ENCODE data around the gene PET100. TPM values are rescaled to one million over a fixed set of nuclear protein-coding genes. Genes with fewer than 3 reads are reported as not detected.

PET100 gene
- total RNA-seq, 1 experiment from 2014 or later: 126 TPM

- no peak overlapping the region for H3K27ac ChIP-seq (ENCODE audit: low read depth, low read length)
- H3K9me2 ChIP-seq (ENCODE audit: insufficient read depth): no peaks in the 10 kb centered on the region
- DNase-seq (ENCODE audit: low read depth, low spot score): no peak
- ChIA-PET CTCF (no interaction called here), POLR2A (no interaction called here), RAD21 (ENCODE audit: low non-redundant PET in 1 of 2, low total read pairs in 2 of 2, uncharacterized antibody in 2 of 2, unreplicated experiment in 2 of 2) (no interaction called here)
- H3K4me2 ChIP-seq (ENCODE audit: low read length): no peak overlapping the region
- no peak overlapping the region for H3K9ac ChIP-seq (ENCODE audit: low read length)
- no peak for ATAC-seq
- no peaks in the 10 kb centered on the region for H3K9me3 ChIP-seq (ENCODE audit: control insufficient read depth in 1 of 2, insufficient read depth in 1 of 2, low read depth in 1 of 2, low read length in 2 of 2)
- no peak for TF ChIP-seq POLR2AphosphoS5 (IDR thresholded peaks at IDR 0.05; ENCODE audit: low read depth, low read length)
- no peak for TF ChIP-seq ELF1 (IDR thresholded peaks at IDR 0.05; ENCODE audit: borderline replicate concordance, low read depth)
- no peak for TF ChIP-seq ATF3 (IDR thresholded peaks at IDR 0.05)
- no peak overlapping the region for H2AFZ ChIP-seq (ENCODE audit: low read depth, low read length, poor library complexity, severe bottlenecking)
- H3K4me1 ChIP-seq (ENCODE audit: control insufficient read depth in 1 of 2, insufficient read depth in 2 of 2, low read length in 2 of 2): peaks cover 0 to 13% of the 10 kb centered on the region in 2 experiments; a peak in 2 of 4 replicates
- no TSS peak for BruUV-seq (replicated peaks)
- peaks cover 0 to 11% of the 10 kb centered on the region in 2 experiments; a peak in 1 of 4 replicates for H3K36me3 ChIP-seq (ENCODE audit: control insufficient read depth in 1 of 2, insufficient read depth in 2 of 2, low read length in 2 of 2)
- no peaks in the 10 kb centered on the region for H3K79me2 ChIP-seq (ENCODE audit: insufficient read depth, low read length)
- no peaks in the 10 kb centered on the region for H4K20me1 ChIP-seq (ENCODE audit: insufficient read depth)
- intact Hi-C loops (cut with micrococcal nuclease): no loop called here
- no peaks in the 10 kb centered on the region for H3K27me3 ChIP-seq (ENCODE audit: insufficient read depth, low read length)
- no peak overlapping the region for H3K4me3 ChIP-seq (replicated peaks in 1 of 2; ENCODE audit: low read depth in 1 of 2, low read length in 2 of 2)
Observed at GRCh38 chr19:7645656-7646425, 16.2 kb downstream of the PET100 start.

- H3K27me3 ChIP-seq (ENCODE audit: insufficient read depth, low read length): no peaks in the 10 kb centered on the region
- peaks cover 0 to 13% of the 10 kb centered on the region in 2 experiments; a peak in 2 of 4 replicates for H3K4me1 ChIP-seq (ENCODE audit: control insufficient read depth in 1 of 2, insufficient read depth in 2 of 2, low read length in 2 of 2)
- ChIA-PET POLR2A (no interaction called here), CTCF (no interaction called here), RAD21 (ENCODE audit: low non-redundant PET in 1 of 2, low total read pairs in 2 of 2, uncharacterized antibody in 2 of 2, unreplicated experiment in 2 of 2) (no interaction called here)
- no peak overlapping the region for H3K9ac ChIP-seq (ENCODE audit: low read length)
- intact Hi-C loops (cut with micrococcal nuclease): no loop called here
- H3K4me2 ChIP-seq (ENCODE audit: low read length): no peak overlapping the region
- no peaks in the 10 kb centered on the region for H3K79me2 ChIP-seq (ENCODE audit: insufficient read depth, low read length)
- no peaks in the 10 kb centered on the region for H3K9me2 ChIP-seq (ENCODE audit: insufficient read depth)
- ATAC-seq (no peak), DNase-seq (ENCODE audit: low read depth, low spot score) (no peak)
- BruUV-seq (replicated peaks): no TSS peak
- H4K20me1 ChIP-seq (ENCODE audit: insufficient read depth): no peaks in the 10 kb centered on the region
- no peak overlapping the region for H3K27ac ChIP-seq (ENCODE audit: low read depth, low read length)
- H3K4me3 ChIP-seq (replicated peaks in 1 of 2; ENCODE audit: low read depth in 1 of 2, low read length in 2 of 2): no peak overlapping the region
- H3K36me3 ChIP-seq (ENCODE audit: control insufficient read depth in 1 of 2, insufficient read depth in 2 of 2, low read length in 2 of 2): peaks cover 0 to 11% of the 10 kb centered on the region in 2 experiments; a peak in 1 of 4 replicates
- H3K9me3 ChIP-seq (ENCODE audit: control insufficient read depth in 1 of 2, insufficient read depth in 1 of 2, low read depth in 1 of 2, low read length in 2 of 2): no peaks in the 10 kb centered on the region
- H2AFZ ChIP-seq (ENCODE audit: low read depth, low read length, poor library complexity, severe bottlenecking): no peak overlapping the region
- TF ChIP-seq SP1 (IDR thresholded peaks at IDR 0.05; ENCODE audit: low read depth): no peak
- TF ChIP-seq FOSL1 (IDR thresholded peaks at IDR 0.05; ENCODE audit: low read depth): no peak
- no peak for TF ChIP-seq CBX3 (IDR thresholded peaks at IDR 0.05; ENCODE audit: low read depth)
- no peak for TF ChIP-seq YY1 (IDR thresholded peaks at IDR 0.05; ENCODE audit: extremely low read depth, insufficient replicate concordance, low read depth, low read length)
- TF ChIP-seq JUND (IDR thresholded peaks at IDR 0.05): no peak
- TF ChIP-seq ZNF274 (IDR thresholded peaks at IDR 0.05; ENCODE audit: low read depth, low read length): no peak
- no peak for TF ChIP-seq ELF1 (IDR thresholded peaks at IDR 0.05; ENCODE audit: borderline replicate concordance, low read depth)
- no peak for TF ChIP-seq POLR2A (IDR thresholded peaks at IDR 0.05; ENCODE audit: borderline replicate concordance, extremely low read depth, insufficient read depth, insufficient read length)
- TF ChIP-seq MAX (IDR thresholded peaks at IDR 0.05): no peak
- TF ChIP-seq ZBTB33 (IDR thresholded peaks at IDR 0.05; ENCODE audit: extremely low read depth, insufficient replicate concordance, low read length): no peak
- no peak for TF ChIP-seq REST (IDR thresholded peaks at IDR 0.05; ENCODE audit: low read depth)
- no peak for TF ChIP-seq ZFX (IDR thresholded peaks at IDR 0.05)
- TF ChIP-seq POLR2AphosphoS5 (IDR thresholded peaks at IDR 0.05; ENCODE audit: low read depth, low read length): no peak
- TF ChIP-seq SIN3A (IDR thresholded peaks at IDR 0.05; ENCODE audit: low read depth): no peak
- no peak for TF ChIP-seq CEBPB (IDR thresholded peaks at IDR 0.05; ENCODE audit: low read depth)
Observed at GRCh38 chr19:7646426-7646700, 16.8 kb downstream of the PET100 start.
